Right ventricle myocardium inferior (tissue), 1 donor: ENCODE results near the gene KCTD5. TPM values are rescaled to one million over a fixed set of nuclear protein-coding genes. Genes with fewer than 3 reads are reported as not detected.
"Not testable (repeated sequence)": the region's sequence is repeated elsewhere in the genome, so short reads cannot be mapped to it uniquely, and the experiment has no call there.

Source experiments
- ATAC-seq: fragments of 200-7000 bp; cut with Tn5 transposase; one replicate; pipeline ENCODE4 v1.9.1; 2020; ENCODE audit warnings: mild to moderate bottlenecking, moderate library complexity
- DNase-seq: peaks from one replicate; pipeline ENCODE4 v3.0.0; 2021; ENCODE audit errors: missing footprints
- intact Hi-C: fragments of 100-400 bp; cut with DNase I; formaldehyde crosslinking; loops from one replicate; pipeline ENCODE4 v1.11.0; 2022
- total RNA-seq: library from RNA; stranded (reverse); fragmentation: NEBNext Ultra II Directional; extraction: Animal tissue kit (Norgen Biotek cat#: 25700); gene quantifications from one replicate; pipeline ENCODE4 v1.2.1, GENCODE V29; 2021
- donor health status: DM: no; HTN: yes; CAD: no; lungs with severe emphysema.

The KCTD5 gene
- total RNA-seq, 1 donor from 2014 or later = 10.5 TPM

DNA sequence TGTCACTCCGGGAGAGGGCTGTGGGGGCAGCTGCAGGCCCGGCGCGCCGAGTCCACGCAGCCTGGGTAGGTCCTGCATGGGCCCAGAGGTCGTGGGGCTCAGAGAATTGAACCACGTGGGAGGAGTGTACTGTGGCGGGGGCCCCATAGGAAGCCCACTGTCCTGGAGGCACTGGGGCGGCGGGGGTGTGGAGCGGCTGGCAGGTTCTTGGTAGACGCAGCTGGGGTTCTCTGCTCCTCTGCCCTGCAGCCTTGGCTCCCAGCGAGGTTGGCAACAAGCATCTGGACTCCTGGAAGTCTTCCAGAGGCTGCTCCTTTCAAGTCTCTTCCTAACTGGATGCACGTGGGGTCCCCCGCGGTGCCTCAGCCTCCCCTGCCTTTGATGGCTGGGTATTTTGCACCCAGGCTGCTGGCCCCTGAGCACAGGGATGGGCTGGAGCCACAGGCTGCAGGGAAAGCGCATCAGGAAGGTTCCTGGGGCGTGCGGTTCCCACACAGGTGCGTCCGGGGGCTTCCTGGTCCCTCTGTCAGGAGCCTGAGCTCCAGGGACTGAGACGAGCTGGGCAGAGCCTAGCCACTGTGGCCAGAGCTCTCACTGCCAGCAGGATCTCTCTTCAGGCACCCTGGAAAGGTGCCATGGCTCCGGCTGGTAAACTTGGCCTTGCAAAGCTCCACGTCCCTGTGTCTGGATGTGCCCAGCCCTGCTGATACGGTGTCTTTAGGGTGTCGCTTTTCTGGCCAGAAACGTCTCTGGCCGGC lies 9.3 kb downstream of the KCTD5 start:
- DNase-seq (peak; percentile 44), ATAC-seq (peak; percentile 53)
- intact Hi-C loops = loop anchor here (10.0 kb wide), 1 partner anchor 173 kb away; no protein-coding TSS in a partner anchor

DNA sequence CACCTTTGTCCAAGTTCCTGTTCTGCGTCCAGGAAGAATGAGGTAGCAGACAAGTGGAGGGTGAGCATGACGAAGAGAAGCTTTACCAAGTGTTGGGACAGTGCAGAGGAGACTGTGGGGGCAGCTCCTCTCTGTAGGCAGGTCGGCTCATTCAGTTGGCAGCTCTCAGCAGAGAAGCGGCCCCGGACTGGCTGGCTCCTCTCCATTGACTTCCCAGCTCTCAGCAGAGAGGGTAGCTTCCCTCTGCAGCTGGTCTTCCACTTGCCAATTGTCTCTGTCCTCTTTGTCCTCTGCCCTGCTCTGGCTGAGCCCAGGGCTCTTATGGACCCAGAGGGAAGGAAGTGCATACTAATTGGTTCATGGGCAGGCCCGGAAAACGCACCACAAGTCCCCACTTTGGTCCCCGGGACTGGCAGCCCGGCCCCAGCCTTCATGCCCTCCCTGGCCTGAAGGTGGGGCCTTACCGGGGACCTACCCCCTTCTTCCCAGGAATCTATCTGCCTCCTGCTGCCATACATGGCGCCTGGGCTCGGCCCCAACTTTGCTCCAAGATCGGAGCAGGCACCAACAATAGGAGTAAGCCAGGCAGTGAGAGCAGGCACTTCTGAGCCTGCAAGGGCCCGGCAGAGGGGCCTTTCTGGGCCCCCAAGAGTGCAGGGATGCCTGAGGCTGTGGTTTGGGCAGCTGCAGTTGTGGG lies 10.1 kb downstream of the KCTD5 start:
- DNase-seq = peak; percentile 60
- peak; percentile 82 for ATAC-seq
- intact Hi-C loops = loop anchor here (10.0 kb wide), 1 partner anchor 172 kb away; no protein-coding TSS in a partner anchor

DNA sequence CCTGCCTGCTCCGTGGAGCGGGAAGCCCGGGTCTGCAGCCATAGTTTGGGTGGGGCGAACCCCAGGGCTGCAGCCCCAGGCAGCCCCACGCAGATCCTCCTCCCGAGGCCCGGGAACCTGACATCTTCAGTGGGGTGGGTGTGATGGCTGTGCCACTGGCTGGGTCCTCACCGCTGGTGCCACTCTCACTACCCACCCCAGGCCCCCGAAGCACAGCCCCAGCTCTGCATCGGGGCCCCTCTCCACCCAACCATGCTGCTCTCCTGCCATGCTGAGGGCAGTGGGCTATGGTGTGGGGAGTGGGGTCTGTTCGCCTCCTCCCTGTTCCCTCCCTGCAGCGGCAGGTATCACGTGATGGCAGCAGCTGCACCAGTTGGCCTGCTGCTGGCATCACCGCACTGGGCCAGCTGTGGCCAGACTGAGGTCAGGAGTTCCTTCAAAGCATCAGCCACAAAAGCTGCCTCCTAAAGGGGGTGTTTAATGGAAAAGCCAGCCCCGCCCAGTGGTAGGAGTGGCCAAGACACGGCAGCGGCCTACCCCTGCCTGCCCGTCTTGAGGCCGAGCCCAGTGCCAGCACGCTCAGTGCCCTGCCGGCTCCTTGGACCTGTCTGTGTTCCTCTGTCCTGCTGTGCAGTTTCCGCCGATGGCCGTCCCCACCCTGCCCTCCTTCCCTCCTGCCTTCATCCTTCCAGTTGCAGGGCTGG lies 10.8 kb downstream of the KCTD5 start:
- intact Hi-C loops = loop anchor here (10.0 kb wide), 1 partner anchor 172 kb away; no protein-coding TSS in a partner anchor
- peak; percentile 1 for ATAC-seq
- DNase-seq = peak; percentile 65

DNA sequence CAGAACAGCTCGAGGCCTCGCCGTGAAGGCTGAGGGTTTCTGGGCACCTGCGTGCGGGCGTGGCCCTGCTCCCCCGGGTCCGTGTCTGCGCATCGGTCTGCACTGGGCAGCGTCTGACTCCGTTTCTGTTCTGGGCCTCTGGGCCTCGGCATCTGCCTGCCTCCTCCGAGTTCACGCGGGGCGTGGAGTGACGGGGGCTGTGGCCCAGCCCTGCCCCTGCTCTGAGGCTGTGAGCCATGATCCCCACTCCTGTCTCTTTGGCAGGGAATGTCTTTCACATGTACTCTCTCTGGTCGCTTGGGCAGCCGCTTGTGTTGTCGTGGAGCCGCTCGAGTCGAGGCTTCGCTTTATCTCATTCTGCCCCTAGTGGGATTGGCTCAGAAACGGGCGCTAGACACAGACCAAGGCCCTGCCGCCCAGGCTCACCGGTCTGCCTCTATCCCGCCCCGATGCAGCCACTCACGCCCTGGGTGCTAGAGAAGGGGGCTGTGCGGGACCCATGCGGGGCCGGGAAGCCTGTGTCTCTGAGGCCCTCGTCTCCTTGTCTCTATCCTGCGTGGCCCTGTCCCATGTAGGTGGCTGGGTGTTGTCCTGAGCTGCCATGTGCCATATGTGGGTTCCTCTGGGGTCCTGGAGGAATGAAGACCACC lies 14.4 kb downstream of the KCTD5 start:
- intact Hi-C loops = loop anchor here (10.0 kb wide), 1 partner anchor 168 kb away; no protein-coding TSS in a partner anchor
- ATAC-seq, DNase-seq: not testable (repeated sequence)

DNA sequence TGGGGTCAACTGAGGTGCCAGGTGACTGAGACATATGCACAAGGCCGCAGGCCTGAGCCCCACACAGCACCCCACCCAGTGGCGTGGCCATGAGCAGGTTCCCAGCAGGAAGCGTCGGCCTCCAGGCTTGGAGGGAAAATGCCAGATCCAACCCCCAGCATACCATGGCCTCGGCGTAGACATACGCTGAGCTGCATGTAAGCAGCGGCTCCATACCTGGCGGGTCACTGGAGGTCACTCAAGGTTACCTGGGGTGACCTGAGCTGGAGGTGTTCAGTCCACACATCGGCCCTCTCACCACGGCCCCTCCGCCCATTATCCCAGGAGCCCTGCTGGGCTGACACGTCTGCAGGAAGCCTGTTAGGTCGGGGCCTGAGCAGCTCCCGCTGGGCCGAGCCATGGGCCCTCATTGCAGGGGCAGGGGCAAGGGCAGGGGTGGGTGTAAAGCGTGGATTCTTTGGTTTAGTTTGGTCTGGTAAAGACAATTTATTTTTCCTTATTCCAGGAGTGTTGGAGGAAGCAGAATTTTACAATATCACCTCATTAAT lies 15.2 kb downstream of the KCTD5 start:
- DNase-seq (no peak), ATAC-seq (no peak)
- intact Hi-C loops = loop anchor here (10.0 kb wide), 1 partner anchor 167 kb away; no protein-coding TSS in a partner anchor

DNA sequence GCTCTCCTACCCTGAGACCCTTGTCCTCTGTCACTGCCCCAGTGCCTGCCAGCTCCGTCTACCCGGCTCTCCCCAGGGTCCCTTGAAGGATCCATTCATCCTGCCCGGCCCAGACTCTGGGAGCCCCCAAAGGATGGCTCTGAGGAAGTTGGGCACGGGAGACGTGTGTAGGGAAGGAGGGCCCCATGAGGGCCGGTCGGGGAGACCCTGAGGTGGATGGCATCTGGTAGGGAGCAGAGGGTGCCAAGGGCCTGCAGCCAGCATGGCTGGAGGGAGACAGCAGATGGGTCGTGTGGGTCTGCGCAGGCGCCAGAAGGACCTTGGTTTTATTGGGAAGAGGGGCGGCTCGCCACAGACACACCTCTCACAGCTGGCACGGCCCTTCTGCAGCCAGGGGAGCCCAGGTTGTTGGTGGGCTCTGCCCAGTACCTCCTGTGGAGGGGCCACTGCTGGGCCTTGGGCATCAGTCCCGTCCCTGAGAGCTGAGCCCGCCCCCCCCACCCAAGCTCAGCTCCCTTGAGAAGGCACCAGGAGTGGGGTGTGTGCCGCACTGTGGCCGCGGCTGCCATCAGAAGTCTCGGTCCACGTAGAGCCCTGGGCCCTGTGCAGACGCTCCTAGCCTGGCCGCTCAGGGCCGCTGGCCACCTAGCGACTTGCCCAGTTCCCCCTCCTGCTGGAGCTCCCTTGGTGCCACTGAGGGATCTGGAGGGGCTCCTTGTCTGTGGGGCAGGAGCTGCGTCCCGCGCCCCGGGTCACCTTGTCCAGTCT lies 16.0 kb downstream of the KCTD5 start:
- intact Hi-C loops = loop anchor here (10.0 kb wide), 1 partner anchor 167 kb away; no protein-coding TSS in a partner anchor
- DNase-seq = no peak
- ATAC-seq = no peak

DNA sequence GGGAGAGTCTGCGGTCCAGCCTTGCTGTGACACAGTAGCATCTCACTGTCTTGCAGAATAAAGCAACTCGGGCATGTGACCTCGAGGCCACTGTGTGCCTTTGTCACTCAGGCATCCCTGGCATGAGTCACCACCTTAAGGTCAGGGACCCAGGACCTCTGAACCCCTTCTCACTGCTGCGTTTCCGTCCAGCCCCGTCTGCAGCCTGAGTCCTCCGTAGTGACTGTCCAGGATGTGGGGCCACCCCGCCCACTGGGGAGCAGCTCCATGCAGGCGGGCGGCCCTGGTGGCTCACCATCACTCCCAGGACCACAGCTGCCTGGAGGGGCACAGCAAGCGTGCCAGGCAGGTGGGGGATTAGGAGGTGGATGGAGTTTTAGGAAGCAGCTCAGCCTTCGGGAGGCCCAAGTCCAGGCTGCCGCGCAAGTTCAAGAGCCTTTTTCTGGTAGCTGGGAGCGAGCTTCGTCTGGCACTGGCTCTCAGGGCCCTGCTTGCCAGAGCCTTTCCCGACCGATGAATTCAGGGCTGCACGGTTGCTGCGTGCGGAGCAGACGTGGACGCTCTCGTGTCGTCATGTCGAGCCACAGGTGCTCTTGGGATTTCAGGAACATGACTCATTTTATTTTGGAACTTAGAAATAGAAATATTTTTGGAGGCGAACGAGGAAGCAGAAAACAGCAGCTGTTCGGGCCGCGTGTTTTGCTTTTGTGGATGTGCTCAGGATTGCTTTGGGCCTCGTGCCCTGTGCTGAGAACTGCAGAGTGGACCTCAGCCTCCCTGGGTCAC lies 16.8 kb downstream of the KCTD5 start:
- DNase-seq (no peak), ATAC-seq (no peak)
- intact Hi-C loops = loop anchor here (10.0 kb wide), 1 partner anchor 166 kb away; no protein-coding TSS in a partner anchor

DNA sequence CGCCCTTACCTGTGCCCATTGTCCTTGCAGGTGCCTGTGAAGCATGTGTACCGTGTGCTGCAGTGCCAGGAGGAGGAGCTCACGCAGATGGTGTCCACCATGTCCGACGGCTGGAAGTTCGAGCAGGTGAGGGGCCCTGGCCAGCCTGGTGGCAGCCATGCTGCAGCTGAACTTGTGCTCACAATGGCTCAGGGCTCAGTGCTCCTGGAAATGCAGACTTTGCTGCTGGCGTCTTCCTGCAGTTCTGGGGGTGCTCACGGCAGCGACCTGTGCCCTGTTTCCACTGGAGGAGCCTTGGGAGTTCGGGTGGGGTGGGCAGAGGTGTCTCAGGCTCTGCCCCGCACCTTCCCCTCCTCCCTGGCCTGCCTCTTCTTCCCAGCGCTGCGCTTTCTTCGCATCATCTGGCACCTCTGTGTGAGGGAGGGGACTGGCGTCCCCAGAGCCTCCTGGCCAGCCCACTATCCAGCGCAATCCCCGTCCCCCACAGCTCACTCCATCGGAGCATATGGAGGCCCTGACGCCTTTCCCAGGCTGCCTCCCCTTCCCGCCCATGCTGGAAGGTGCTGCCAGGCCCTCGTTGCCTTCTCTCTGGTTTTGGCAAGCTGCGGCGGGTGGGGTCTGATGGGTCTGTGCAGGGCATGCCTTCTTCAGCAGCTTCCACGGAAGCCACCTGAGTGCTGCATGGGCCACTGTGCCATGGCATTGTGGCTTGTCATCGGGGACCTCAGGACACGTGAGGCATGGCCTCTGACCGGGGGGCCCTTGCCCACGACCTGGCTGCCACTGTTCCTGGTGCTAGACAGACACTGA lies 17.7 kb downstream of the KCTD5 start:
- ATAC-seq (no peak), DNase-seq (peak; percentile 45)
- intact Hi-C loops = loop anchor here (10.0 kb wide), 1 partner anchor 165 kb away; no protein-coding TSS in a partner anchor

DNA sequence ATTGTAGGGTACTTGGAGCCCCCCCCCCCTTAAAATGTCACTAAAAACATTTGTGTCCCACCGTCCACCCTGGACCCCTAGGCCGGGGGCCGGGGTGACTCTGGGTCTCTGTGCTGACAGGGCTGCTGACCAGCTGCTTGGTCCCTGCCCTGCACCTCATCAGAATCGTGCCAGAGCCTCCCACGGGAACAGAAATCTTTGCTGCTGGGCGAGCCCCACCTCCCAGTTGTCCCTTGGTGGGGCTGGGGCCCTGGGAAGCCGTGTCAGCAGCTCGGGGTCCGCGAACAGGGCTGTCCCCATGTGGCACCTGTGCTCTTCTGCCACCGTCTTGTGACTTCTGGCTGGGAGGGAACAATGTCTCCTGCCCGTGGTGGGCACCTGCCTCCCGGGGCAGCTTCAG lies 18.5 kb downstream of the KCTD5 start:
- intact Hi-C loops = no loop called here
- DNase-seq = peak; percentile 50
- no peak for ATAC-seq

DNA sequence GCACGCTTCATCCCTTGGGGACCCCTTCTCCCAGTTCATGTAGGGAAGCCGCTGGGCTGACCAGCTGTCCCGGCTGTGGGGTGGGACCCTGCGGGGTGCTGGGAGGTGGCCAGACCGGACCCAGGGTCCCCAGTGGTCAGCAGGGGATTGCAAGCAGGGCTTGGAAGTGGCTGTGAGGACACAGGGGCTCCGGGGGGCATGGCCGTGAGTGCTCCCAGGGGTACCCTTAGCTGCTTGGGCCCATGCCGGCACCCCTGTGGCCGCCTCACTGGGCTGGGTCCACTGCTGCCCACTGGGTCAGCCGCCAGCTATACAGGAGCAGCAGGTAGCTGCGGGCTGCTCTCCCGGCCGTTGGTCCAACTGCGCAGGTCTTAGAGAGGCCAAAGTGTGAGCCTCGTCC lies 18.9 kb downstream of the KCTD5 start:
- intact Hi-C loops = no loop called here
- DNase-seq (peak; percentile 50), ATAC-seq (no peak)

DNA sequence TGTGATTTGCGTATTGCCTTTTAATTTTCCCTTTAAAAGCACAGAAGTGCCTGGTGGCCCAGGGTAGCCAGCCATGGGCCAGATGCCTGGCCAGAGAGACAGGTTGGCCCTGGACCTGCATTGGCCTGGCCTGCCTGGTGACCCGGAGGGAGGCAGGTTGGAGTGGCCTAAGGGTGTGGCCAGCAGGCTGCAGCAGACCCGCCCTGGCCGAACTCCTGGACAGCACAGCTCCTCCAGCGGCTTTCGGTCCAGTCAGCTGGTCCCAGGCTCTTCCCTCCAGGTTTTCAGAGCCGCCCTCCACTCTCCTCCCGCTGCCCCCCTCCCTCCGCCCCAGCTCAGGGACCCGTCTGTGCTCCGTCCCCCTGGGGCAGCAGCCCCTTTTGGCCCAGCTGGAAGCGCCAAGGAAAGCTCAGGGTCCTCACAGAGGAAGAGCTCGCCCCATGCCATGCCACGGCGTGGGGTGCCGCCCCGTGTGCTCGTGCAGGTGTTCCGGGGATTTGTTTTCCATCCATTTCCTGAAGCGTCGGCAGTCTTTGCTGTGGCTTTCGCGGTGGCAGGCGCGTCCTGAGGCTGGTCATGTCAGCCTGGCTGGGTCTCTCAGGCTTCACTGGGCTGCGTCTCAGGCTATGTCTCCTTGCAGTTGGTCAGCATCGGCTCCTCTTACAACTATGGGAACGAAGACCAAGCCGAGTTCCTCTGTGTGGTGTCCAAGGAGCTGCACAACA lies 19.6 kb downstream of the KCTD5 start:
- ATAC-seq = no peak
- DNase-seq = peak; percentile 41
- intact Hi-C loops = no loop called here

DNA sequence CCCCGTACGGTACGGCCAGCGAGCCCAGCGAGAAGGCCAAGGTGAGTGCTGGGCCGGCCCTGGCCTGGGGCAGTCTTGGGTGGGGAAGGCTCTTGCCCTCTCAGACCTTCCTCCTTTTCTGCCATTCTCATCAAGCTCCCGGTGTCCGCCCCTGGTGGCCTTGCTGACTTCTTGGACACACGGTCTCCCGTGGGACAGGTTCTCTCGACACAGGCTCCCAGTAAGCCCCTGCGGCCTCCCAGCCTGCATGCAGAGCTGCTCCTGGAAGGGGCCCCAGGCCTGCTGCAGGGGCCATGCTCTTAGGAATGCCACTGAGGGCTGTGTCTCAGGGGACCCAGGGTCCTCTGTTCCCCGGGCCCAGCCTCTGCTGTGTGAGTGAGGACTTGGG lies 20.1 kb downstream of the KCTD5 start:
- peak; percentile 16 for DNase-seq
- intact Hi-C loops = no loop called here
- ATAC-seq = no peak

DNA sequence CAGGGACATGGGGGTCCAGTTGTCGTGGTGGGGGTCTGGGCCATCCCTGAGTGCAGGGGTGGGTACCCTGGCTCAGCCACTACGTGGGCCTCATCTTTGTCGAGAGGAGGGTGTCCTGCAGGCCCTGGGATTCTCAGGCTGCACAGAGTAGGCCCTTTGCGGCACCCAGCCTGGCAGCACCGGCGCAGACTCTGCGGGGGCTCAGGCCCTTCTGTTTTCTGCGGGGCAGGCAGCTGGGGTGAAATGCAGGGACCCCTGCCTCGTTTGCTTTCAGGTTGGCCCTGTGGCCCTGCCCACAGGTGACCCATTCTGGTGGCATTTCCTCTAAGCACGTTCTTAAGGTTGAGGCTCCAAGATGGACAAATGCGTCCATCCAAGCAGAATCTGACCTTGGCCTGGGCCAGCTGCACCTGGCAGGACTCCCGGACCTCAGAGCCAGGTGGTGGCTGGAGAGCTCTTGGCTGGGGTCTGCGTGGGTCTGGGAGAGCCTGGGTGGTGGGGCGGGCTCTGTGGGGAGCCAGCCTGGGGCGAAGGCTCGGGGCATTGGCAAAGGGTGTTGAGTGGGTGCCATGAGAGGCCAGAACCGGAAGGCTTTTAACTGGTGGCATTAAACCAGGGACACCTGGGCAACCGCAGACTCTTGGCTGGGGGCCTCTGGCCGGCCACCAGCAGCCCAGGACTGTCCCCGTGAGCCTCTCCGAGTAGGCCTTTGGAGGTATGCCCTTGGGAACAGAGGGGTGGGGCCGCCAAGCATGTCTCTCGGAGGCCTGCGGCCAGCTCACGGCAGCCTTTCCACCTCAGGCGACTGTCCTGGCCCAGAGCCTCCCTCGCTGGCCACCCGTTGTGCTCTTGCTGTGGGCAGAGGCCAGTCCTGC lies 20.8 kb downstream of the KCTD5 start:
- intact Hi-C loops = no loop called here
- ATAC-seq (peak; percentile 85), DNase-seq (peak; percentile 80)

DNA sequence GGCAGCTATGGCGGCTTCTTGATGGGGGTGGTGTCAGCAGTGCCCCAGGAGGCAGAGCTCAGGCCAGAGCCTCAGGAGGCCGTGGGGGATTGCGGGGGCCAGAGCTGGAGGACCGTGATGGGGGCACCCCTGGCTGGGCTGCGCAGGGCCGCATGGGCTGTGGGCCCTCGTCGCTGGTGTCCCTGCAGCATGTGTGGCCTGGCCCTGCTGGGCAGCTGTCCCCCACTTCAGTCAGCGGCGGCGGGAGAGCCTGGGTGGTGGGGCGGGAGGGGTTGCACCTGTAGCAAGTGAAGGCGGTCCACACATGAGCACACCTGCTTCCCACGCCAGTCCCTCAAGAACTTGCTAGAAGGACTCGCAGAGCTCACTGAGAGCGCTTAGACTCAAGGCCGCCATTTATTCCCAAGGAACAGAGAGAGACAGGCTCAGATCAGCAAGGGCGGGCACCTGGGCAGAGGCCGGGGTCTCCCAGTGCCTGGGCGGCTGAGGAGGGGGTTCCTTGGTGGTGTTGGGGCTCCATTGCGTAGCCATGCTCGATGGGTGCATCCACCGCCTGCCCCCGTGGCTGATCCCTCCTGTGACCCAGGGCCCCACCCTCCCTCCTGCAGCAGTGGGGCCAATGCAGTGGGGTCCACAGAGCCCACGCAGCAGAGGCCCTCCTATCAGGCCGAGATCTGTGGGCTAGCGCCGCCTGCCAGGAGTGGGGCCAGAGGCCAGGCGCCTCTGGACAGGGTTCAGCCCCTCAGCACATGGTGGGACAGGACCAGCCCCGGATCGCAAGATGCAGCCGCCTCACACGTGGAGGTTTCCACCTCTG lies 22.1 kb downstream of the KCTD5 start:
- no peak for ATAC-seq

More for the DNA sequence above, 22.1 kb downstream of the KCTD5 start:
- intact Hi-C loops = no loop called here
- peak; percentile 37 for DNase-seq
